Keratinocyte (primary cell): ENCODE measurements around the gene NR3C2. TPM values are rescaled to one million over a fixed set of nuclear protein-coding genes. Genes with fewer than 3 reads are reported as not detected.

Experiments used
- DNase-seq: peaks from one replicate; pipeline ENCODE4 v3.0.0-alpha.2; 2011; ENCODE audit warnings: low read depth, missing footprints, low spot score
- FAIRE-seq: peaks from 2 replicates; lab custom pipeline; 2011; peaks lifted over from hg19 to GRCh38; lab: Jason Lieb, UNC
- H2AFZ ChIP-seq: 2 replicates; pipeline ENCODE4 v1.6.0; 2012; ENCODE audit warnings: low read length, control low read depth, inconsistent platforms; ENCODE audit not compliant: control insufficient read depth
- H3K27ac ChIP-seq: 2 replicates; pipeline ENCODE4 v1.5.1; 2011; ENCODE audit warnings: low read length; ENCODE audit not compliant: control insufficient read depth, insufficient read depth
- H3K27me3 ChIP-seq: 3 replicates; pipeline ENCODE4 v1.6.0; 2011; ENCODE audit warnings: low read length; ENCODE audit not compliant: control insufficient read depth, insufficient read depth; ENCODE audit errors: extremely low read depth
- H3K36me3 ChIP-seq, 2 experiments: 2 replicates in 1 of 2; 3 replicates in 1 of 2; pipeline ENCODE4 v1.5.1; 2011; ENCODE audit warnings: low read length in 2 of 2, mild to moderate bottlenecking in 1 of 2; ENCODE audit not compliant: control insufficient read depth in 2 of 2, insufficient read depth in 2 of 2; ENCODE audit errors: extremely low read depth in 1 of 2
- H3K4me1 ChIP-seq: 3 replicates; pipeline ENCODE4 v1.5.1; 2011; ENCODE audit warnings: low read length; ENCODE audit not compliant: control insufficient read depth, insufficient read depth; ENCODE audit errors: extremely low read depth
- H3K4me2 ChIP-seq: 3 replicates; pipeline ENCODE4 v1.6.0; 2011; ENCODE audit warnings: low read depth, low read length; ENCODE audit not compliant: control insufficient read depth, insufficient read depth; ENCODE audit errors: extremely low read depth
- H3K4me3 ChIP-seq, 3 experiments: fragments of 200-600 bp in 1 of 3; sonication (generic) in 1 of 3; 2 replicates in 2 of 3; 3 replicates in 1 of 3; pipeline ENCODE4 v1.5.1; 2011 to 2016; ENCODE audit warnings: low read length in 3 of 3, mild to moderate bottlenecking in 3 of 3, control low read depth in 2 of 3, inconsistent platforms in 1 of 3, low read depth in 1 of 3, mixed read lengths in 1 of 3, mixed run types in 1 of 3, moderate library complexity in 1 of 3; ENCODE audit not compliant: control insufficient read depth in 2 of 3, insufficient read depth in 2 of 3; ENCODE audit errors: extremely low read depth in 1 of 3
- H3K79me2 ChIP-seq: 2 replicates; pipeline ENCODE4 v1.6.0; 2012; ENCODE audit warnings: low read length; ENCODE audit not compliant: control insufficient read depth, insufficient read depth
- H3K9ac ChIP-seq: 3 replicates; pipeline ENCODE4 v1.6.0; 2011; ENCODE audit warnings: low read length; ENCODE audit not compliant: control insufficient read depth, insufficient read depth; ENCODE audit errors: extremely low read depth
- H3K9me1 ChIP-seq: 3 replicates; pipeline ENCODE4 v1.6.0; 2011; ENCODE audit warnings: low read length; ENCODE audit not compliant: control insufficient read depth, insufficient read depth; ENCODE audit errors: extremely low read depth
- H3K9me3 ChIP-seq: 2 replicates; pipeline ENCODE4 v1.5.1; 2012; ENCODE audit warnings: low read depth, low read length; ENCODE audit not compliant: control insufficient read depth
- H4K20me1 ChIP-seq: 3 replicates; pipeline ENCODE4 v1.6.0; 2011; ENCODE audit warnings: low read length; ENCODE audit not compliant: control insufficient read depth, insufficient read depth; ENCODE audit errors: extremely low read depth
- EZH2 ChIP-seq: IDR thresholded peaks from one replicate; pipeline ENCODE4 v1.6.1; 2012; ENCODE audit warnings: inconsistent platforms, mild to moderate bottlenecking, low read length, moderate library complexity
- dilution Hi-C: fragments of 300-500 bp; cut with MboI; formaldehyde crosslinking; loops from one replicate; pipeline ENCODE4 v1.7.0; 2020; ENCODE audit warnings: low sequenced_read_pairs; ENCODE audit not compliant: extremely low pct_ligation_motif_present
- polyA plus RNA-seq, 5 experiments: library from polyadenylated mRNA; depleted of rRNA in 3 of 5; stranded (reverse) in 3 of 5; stranded (forward) in 1 of 5; unstranded in 1 of 5; fragments of >200 nt; gene quantifications; 1 replicate in 1 of 5; 2 replicates in 3 of 5; 3 replicates in 1 of 5; pipeline versions ENCODE4 v1.2.1 to v1.2.3, GENCODE V29; 2011 to 2012; ENCODE audit warnings: missing spikeins in 2 of 5, low read depth in 1 of 5, low replicate concordance in 1 of 5
- TF ChIP-seq, protein P1 (sequence below), 3 experiments: IDR thresholded peaks in 1 of 3; conservative IDR thresholded peaks in 1 of 3; optimal IDR thresholded peaks in 1 of 3; 2 replicates in 2 of 3; 3 replicates in 1 of 3; pipeline versions ENCODE3 to v1.5.1; 2011; ENCODE audit warnings: low read length in 3 of 3, mild to moderate bottlenecking in 3 of 3, moderate library complexity in 2 of 3, control low read depth in 1 of 3, inconsistent platforms in 1 of 3; ENCODE audit not compliant: insufficient read depth in 2 of 3; ENCODE audit errors: extremely low read depth in 1 of 3

NR3C2 gene
- polyA plus RNA-seq, 1 donor (not counting 4 experiments of a cell fraction or from before 2014, with no cell fraction given) = 1.5 TPM

DNA sequence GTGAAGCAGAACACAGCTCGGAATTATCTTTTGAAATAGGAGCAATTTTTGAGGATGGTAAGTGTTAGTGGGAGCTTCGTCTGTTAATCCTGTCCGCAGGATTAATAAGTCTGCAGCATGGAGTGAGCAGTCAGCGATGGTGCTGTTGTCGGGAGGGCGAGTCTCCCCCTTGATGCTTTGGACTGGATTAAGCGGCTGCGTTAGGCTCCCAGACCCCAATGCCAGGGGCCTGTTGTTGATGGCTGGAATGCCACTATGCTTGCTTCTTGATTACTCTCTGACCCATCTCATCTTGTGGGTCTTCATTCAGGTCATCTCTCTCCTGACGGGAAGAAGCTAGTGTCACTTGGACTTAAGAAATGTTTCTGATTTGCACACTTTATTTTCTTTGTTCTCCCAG is 377.8 kb downstream of the NR3C2 start:
- H3K9ac ChIP-seq = no peak overlapping the region
- no peak overlapping the region for H3K4me3 ChIP-seq
- peaks cover 23% of the 10 kb centered on the region for H3K4me1 ChIP-seq
- DNase-seq = no peak
- no peaks in the 10 kb centered on the region for H3K9me1 ChIP-seq
- no peak overlapping the region for H2AFZ ChIP-seq
- H3K36me3 ChIP-seq = peaks cover 6 to 11% of the 10 kb centered on the region in 2 experiments
- TF ChIP-seq, protein P1, sequence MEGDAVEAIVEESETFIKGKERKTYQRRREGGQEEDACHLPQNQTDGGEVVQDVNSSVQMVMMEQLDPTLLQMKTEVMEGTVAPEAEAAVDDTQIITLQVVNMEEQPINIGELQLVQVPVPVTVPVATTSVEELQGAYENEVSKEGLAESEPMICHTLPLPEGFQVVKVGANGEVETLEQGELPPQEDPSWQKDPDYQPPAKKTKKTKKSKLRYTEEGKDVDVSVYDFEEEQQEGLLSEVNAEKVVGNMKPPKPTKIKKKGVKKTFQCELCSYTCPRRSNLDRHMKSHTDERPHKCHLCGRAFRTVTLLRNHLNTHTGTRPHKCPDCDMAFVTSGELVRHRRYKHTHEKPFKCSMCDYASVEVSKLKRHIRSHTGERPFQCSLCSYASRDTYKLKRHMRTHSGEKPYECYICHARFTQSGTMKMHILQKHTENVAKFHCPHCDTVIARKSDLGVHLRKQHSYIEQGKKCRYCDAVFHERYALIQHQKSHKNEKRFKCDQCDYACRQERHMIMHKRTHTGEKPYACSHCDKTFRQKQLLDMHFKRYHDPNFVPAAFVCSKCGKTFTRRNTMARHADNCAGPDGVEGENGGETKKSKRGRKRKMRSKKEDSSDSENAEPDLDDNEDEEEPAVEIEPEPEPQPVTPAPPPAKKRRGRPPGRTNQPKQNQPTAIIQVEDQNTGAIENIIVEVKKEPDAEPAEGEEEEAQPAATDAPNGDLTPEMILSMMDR (optimal IDR thresholded peaks at IDR 0.05 in 1 of 3, IDR thresholded peaks at IDR 0.05 in 1 of 3, conservative IDR thresholded peaks at IDR 0.05 in 1 of 3; ENCODE audit: extremely low read depth in 1 of 3, insufficient read depth in 2 of 3, low read length in 3 of 3) = no peak
- no peak for TF ChIP-seq EZH2
- no peaks in the 10 kb centered on the region for H3K9me3 ChIP-seq
- peaks cover 3% of the 10 kb centered on the region for H4K20me1 ChIP-seq
- no peaks in the 10 kb centered on the region for H3K27me3 ChIP-seq
- FAIRE-seq = no peak
- H3K4me2 ChIP-seq = no peak overlapping the region
- no peak overlapping the region for H3K27ac ChIP-seq
- dilution Hi-C loops = no loop called here
- H3K79me2 ChIP-seq = no peaks in the 10 kb centered on the region

DNA sequence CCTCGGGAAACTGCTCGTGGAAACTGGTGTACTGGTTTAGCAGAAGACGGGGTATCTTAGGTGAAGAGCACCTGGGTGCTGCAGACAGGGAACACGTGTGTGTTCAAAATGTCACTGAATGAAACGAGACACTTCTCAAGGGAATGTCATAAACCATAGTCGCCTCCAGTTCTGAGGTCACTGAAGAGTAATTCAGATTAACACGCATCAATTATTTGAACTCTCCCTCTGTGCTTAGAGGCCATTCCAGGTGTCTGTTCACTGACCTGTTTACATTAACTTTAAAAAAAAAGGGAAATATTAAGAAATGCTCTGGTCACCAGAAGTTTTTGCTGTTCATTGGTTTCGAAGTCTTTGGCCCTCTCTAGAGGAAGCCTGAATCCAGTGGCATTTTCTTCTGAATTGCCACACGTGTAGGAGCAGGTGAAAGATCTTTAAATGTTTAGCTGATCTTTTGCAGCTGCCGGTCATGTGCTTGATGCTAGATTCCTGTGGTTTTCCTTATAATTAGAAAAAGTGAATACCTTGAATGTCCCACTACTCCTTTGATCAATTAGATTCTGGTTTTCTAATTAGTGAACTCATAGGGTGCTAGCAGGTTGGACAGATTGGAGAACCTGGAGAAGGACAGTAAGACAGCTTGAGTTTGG is 379.8 kb downstream of the NR3C2 start:
- Histone ChIP-seq H3K9me1 (no peaks in the 10 kb centered on the region), H3K4me1 (peaks cover 31% of the 10 kb centered on the region), H3K27ac (no peak overlapping the region), H3K79me2 (no peaks in the 10 kb centered on the region), H3K4me3 (no peak overlapping the region), H3K9me3 (no peaks in the 10 kb centered on the region), H3K27me3 (no peaks in the 10 kb centered on the region), H2AFZ (no peak overlapping the region), H3K36me3 (peaks cover 6 to 11% of the 10 kb centered on the region in 2 experiments), H3K9ac (no peak overlapping the region), H4K20me1 (no peaks in the 10 kb centered on the region), H3K4me2 (no peak overlapping the region)
- dilution Hi-C loops = no loop called here
- TF ChIP-seq EZH2 = no peak
- TF ChIP-seq, protein P1 (optimal IDR thresholded peaks at IDR 0.05 in 1 of 3, IDR thresholded peaks at IDR 0.05 in 1 of 3, conservative IDR thresholded peaks at IDR 0.05 in 1 of 3; ENCODE audit: extremely low read depth in 1 of 3, insufficient read depth in 2 of 3, low read length in 3 of 3) = no peak
- DNase-seq = no peak
- FAIRE-seq = no peak
